K562 (cell line): ENCODE measurements around the gene NARF. TPM values are rescaled to one million over a fixed set of nuclear protein-coding genes. Genes with fewer than 3 reads are reported as not detected.
A peak's percentile ranks its signal among the peaks of the same experiment; 100 is the strongest.

Experiments
- HIVEP1 ChIP-seq: fragments of 250-450 bp; sonication (Bioruptor Pico); IDR thresholded peaks from 2 replicates; pipeline ENCODE4 v1.4.0; 2020; ENCODE audit warnings: mild to moderate bottlenecking
- LEF1 ChIP-seq: fragments of 450-650 bp; IDR thresholded peaks from 2 replicates; pipeline ENCODE4 v1.6.1; 2016; ENCODE audit warnings: mild to moderate bottlenecking
- NR1H2 ChIP-seq: sonication (generic); formaldehyde crosslinking; IDR thresholded peaks from 2 replicates; pipeline ENCODE4 v1.4.0; 2020; ENCODE audit warnings: mild to moderate bottlenecking, missing genetic modification reagents
- RAD51 ChIP-seq: fragments of 450-650 bp; IDR thresholded peaks from 2 replicates; pipeline ENCODE4 v1.7.1; 2016; ENCODE audit warnings: low read depth, mild to moderate bottlenecking, borderline replicate concordance
- ZNF253 ChIP-seq: fragments of 250-450 bp; sonication (Bioruptor Pico); conservative IDR thresholded peaks from 2 replicates; pipeline ENCODE4 v1.6.1; 2021; ENCODE audit warnings: mild to moderate bottlenecking
- ZNF274 ChIP-seq: IDR thresholded peaks from 2 replicates; pipeline ENCODE4 v1.6.1; 2011; ENCODE audit warnings: low read depth, mild to moderate bottlenecking, low read length, moderate library complexity, borderline replicate concordance
- ZNF785 ChIP-seq: fragments of 250-450 bp; sonication (Bioruptor Pico); IDR thresholded peaks from 2 replicates; pipeline ENCODE4 v1.4.0; 2020; ENCODE audit warnings: mild to moderate bottlenecking
- polyA plus RNA-seq, 8 experiments: library from polyadenylated mRNA; depleted of rRNA in 4 of 8; stranded (reverse) in 5 of 8; unstranded in 3 of 8; fragments of >200 nt; fragmentation: Nextera tagmentation in 2 of 8; fragmentation: Illumina TruSeq in 1 of 8; extraction: Ambion mirVana in 2 of 8; extraction: Trizol in 1 of 8; gene quantifications; 2 replicates each; pipeline versions ENCODE4 v1.2.1 to v1.2.3, GENCODE V29; 2011 to 2014; ENCODE audit warnings: inconsistent platforms in 1 of 8, missing spikeins in 1 of 8
- total RNA-seq, 7 experiments: library from RNA; depleted of rRNA in 6 of 7; stranded (reverse); fragments of >200 nt in 6 of 7; fragmentation: Illumina TruSeq in 2 of 7; extraction: Trizol in 2 of 7; gene quantifications; 2 replicates each; pipeline versions ENCODE4 v1.2.1 to v1.2.3, GENCODE V29; 2011 to 2021; ENCODE audit warnings: low replicate concordance in 1 of 7
- TF ChIP-seq, protein P1 (sequence below): fragments of 250-450 bp; sonication (Bioruptor Pico); IDR thresholded peaks from 2 replicates; pipeline ENCODE4 v1.5.1; 2021; ENCODE audit warnings: mild to moderate bottlenecking
- TF ChIP-seq, protein P2 (sequence below): sonication (generic); formaldehyde crosslinking; IDR thresholded peaks from 2 replicates; pipeline ENCODE4 v1.8.1; 2023; ENCODE audit warnings: mild to moderate bottlenecking, missing genetic modification reagents
- TF ChIP-seq, protein P3 (sequence below): fragments of 450-650 bp; IDR thresholded peaks from 2 replicates; pipeline ENCODE4 v1.6.1; 2016; ENCODE audit warnings: borderline replicate concordance
- TF ChIP-seq, protein P4 (sequence below): fragments of 450-650 bp; formaldehyde crosslinking; IDR thresholded peaks from 2 replicates; pipeline ENCODE4 v1.4.0; 2020; ENCODE audit warnings: mild to moderate bottlenecking, moderate library complexity

The NARF gene
- total and polyA plus RNA-seq, 9 of the 15 experiments (the other 6 are each of a cell fraction or from before 2014, with no cell fraction given), result 60.4 to 423 (median 132) TPM

DNA sequence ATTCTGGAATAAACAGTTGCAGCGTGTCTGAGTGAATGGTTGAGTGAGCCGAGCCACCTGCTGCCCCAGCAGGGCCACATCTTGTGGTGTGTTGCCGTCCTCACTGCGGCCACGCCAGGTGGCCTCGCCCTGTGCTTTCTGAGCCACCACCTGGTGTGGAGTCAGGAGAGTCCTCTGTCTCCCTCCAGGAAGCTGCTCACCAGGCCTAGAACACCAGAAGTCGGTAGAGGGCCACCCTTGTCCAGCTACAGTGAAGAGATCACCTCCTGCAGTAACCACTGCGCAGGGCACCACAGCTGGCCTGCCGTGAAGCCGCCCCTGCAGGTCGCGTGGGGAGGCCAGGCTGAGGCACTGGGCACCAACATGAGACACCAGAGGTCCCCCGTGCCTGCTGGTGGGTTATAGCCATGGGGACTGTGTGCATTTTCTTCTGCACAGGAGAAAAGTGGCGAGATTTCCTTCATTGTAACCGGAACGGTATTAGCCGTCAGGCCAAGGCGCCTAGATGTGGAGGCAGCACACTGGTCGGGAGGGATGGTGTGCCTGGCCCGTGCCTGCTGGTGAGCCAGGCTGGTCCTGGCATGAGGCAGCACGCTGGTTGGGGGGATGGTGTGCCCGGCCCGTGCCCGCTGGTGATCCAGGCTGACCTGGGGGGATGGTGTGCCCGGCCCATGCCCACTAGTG is 32.1 kb downstream of the NARF start (continued):
- TF ChIP-seq ZNF253 (CRISPR knock-in tag) (no peak), NR1H2 (no peak), HIVEP1 (CRISPR knock-in tag) (no peak), ZNF274 (no peak), LEF1 (no peak), RAD51 (no peak), ZNF785 (CRISPR knock-in tag) (no peak)
- TF ChIP-seq, protein P1, sequence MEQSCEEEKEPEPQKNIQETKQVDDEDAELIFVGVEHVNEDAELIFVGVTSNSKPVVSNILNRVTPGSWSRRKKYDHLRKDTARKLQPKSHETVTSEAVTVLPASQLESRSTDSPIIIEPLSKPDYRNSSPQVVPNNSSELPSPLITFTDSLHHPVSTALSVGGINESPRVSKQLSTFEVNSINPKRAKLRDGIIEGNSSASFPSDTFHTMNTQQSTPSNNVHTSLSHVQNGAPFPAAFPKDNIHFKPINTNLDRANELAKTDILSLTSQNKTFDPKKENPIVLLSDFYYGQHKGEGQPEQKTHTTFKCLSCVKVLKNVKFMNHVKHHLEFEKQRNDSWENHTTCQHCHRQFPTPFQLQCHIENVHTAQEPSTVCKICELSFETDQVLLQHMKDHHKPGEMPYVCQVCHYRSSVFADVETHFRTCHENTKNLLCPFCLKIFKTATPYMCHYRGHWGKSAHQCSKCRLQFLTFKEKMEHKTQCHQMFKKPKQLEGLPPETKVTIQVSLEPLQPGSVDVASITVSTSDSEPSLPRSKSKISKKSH (CRISPR knock-in tag), result no peak
- TF ChIP-seq, protein P2, sequence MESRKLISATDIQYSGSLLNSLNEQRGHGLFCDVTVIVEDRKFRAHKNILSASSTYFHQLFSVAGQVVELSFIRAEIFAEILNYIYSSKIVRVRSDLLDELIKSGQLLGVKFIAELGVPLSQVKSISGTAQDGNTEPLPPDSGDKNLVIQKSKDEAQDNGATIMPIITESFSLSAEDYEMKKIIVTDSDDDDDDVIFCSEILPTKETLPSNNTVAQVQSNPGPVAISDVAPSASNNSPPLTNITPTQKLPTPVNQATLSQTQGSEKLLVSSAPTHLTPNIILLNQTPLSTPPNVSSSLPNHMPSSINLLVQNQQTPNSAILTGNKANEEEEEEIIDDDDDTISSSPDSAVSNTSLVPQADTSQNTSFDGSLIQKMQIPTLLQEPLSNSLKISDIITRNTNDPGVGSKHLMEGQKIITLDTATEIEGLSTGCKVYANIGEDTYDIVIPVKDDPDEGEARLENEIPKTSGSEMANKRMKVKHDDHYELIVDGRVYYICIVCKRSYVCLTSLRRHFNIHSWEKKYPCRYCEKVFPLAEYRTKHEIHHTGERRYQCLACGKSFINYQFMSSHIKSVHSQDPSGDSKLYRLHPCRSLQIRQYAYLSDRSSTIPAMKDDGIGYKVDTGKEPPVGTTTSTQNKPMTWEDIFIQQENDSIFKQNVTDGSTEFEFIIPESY (CRISPR knock-in tag), result peak; percentile 44; the same call in 1 of the 2 replicates
- TF ChIP-seq, protein P3, sequence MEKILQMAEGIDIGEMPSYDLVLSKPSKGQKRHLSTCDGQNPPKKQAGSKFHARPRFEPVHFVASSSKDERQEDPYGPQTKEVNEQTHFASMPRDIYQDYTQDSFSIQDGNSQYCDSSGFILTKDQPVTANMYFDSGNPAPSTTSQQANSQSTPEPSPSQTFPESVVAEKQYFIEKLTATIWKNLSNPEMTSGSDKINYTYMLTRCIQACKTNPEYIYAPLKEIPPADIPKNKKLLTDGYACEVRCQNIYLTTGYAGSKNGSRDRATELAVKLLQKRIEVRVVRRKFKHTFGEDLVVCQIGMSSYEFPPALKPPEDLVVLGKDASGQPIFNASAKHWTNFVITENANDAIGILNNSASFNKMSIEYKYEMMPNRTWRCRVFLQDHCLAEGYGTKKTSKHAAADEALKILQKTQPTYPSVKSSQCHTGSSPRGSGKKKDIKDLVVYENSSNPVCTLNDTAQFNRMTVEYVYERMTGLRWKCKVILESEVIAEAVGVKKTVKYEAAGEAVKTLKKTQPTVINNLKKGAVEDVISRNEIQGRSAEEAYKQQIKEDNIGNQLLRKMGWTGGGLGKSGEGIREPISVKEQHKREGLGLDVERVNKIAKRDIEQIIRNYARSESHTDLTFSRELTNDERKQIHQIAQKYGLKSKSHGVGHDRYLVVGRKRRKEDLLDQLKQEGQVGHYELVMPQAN, result no peak
- TF ChIP-seq, protein P4, sequence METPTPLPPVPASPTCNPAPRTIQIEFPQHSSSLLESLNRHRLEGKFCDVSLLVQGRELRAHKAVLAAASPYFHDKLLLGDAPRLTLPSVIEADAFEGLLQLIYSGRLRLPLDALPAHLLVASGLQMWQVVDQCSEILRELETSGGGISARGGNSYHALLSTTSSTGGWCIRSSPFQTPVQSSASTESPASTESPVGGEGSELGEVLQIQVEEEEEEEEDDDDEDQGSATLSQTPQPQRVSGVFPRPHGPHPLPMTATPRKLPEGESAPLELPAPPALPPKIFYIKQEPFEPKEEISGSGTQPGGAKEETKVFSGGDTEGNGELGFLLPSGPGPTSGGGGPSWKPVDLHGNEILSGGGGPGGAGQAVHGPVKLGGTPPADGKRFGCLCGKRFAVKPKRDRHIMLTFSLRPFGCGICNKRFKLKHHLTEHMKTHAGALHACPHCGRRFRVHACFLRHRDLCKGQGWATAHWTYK (CRISPR knock-in tag), result no peak
